ENCODE measurements around the gene BCAS3. TPM values are rescaled to one million over a fixed set of nuclear protein-coding genes. Genes with fewer than 3 reads are reported as not detected.

BCAS3 gene
- polyA plus RNA-seq, 1 donor from 2014 or later, result 21.6 TPM

- H3F3A ChIP-seq (ENCODE audit: insufficient read depth, low read length, poor library complexity, severe bottlenecking), result no peaks in the 10 kb centered on the region
- no peaks in the 10 kb centered on the region for H3K9me3 ChIP-seq (ENCODE audit: low read length)
- no peaks in the 10 kb centered on the region for H3K27me3 ChIP-seq (ENCODE audit: insufficient read depth, low read depth, low read length)
- no peaks in the 10 kb centered on the region for H4K20me1 ChIP-seq (ENCODE audit: insufficient read depth)
- no peak overlapping the region for H3K27ac ChIP-seq (ENCODE audit: low read length)
- H3K9me2 ChIP-seq (ENCODE audit: insufficient read depth, low read length), result no peaks in the 10 kb centered on the region
- H3K4me2 ChIP-seq (ENCODE audit: low read length), result no peak overlapping the region
- TF ChIP-seq REST (IDR thresholded peaks at IDR 0.05; ENCODE audit: borderline replicate concordance) (no peak), MXI1 (conservative IDR thresholded peaks at IDR 0.05; ENCODE audit: poor library complexity, severe bottlenecking) (no peak), SMC3 (conservative IDR thresholded peaks at IDR 0.05; ENCODE audit: poor library complexity) (no peak), EP300 (conservative IDR thresholded peaks at IDR 0.05; ENCODE audit: poor library complexity, severe bottlenecking) (no peak), POLR2AphosphoS5 (IDR thresholded peaks at IDR 0.05) (no peak), TAF1 (IDR thresholded peaks at IDR 0.05; ENCODE audit: low read depth) (no peak), EZH2 (IDR thresholded peaks at IDR 0.05; ENCODE audit: borderline replicate concordance, insufficient read depth, low read length, poor library complexity, severe bottlenecking) (no peak), CTCF (IDR thresholded peaks at IDR 0.05; ENCODE audit: poor library complexity, severe bottlenecking) (no peak), RAD21 (conservative IDR thresholded peaks at IDR 0.05) (no peak)
- no peak overlapping the region for H2AFZ ChIP-seq (ENCODE audit: low read depth, low read length)
- no peaks in the 10 kb centered on the region for H3K79me2 ChIP-seq (replicated peaks; ENCODE audit: insufficient read depth, low read length)
- no peak overlapping the region for H3K4me3 ChIP-seq (ENCODE audit: low read length)
- H3K36me3 ChIP-seq (ENCODE audit: insufficient read depth, low read length), result no peaks in the 10 kb centered on the region
- H3K9ac ChIP-seq (ENCODE audit: low read length), result no peak overlapping the region
Measured at GRCh38 chr17:60645918-60646523, 31.6 kb upstream of the BCAS3 start.

GRCh38 chr17:60646701-60647100, 30.9 kb upstream of the BCAS3 start:
- Histone ChIP-seq H3K9me3 (ENCODE audit: low read length) (no peaks in the 10 kb centered on the region), H2AFZ (ENCODE audit: low read depth, low read length) (no peak overlapping the region), H3K4me3 (ENCODE audit: low read length) (no peak overlapping the region), H3K4me2 (ENCODE audit: low read length) (no peak overlapping the region), H3F3A (ENCODE audit: insufficient read depth, low read length, poor library complexity, severe bottlenecking) (no peaks in the 10 kb centered on the region), H4K20me1 (ENCODE audit: insufficient read depth) (no peaks in the 10 kb centered on the region), H3K27me3 (ENCODE audit: insufficient read depth, low read depth, low read length) (no peaks in the 10 kb centered on the region), H3K27ac (ENCODE audit: low read length) (no peak overlapping the region), H3K36me3 (ENCODE audit: insufficient read depth, low read length) (no peaks in the 10 kb centered on the region), H3K9ac (ENCODE audit: low read length) (no peak overlapping the region), H3K79me2 (replicated peaks; ENCODE audit: insufficient read depth, low read length) (no peaks in the 10 kb centered on the region), H3K9me2 (ENCODE audit: insufficient read depth, low read length) (no peaks in the 10 kb centered on the region)
- TF ChIP-seq REST (IDR thresholded peaks at IDR 0.05; ENCODE audit: borderline replicate concordance) (no peak), MXI1 (conservative IDR thresholded peaks at IDR 0.05; ENCODE audit: poor library complexity, severe bottlenecking) (no peak)
